Neural cell (in vitro differentiated cells): ENCODE results near the gene AMFR.

Experiments
- CTCF ChIP-seq: fragments of 450-650 bp; IDR thresholded peaks from 2 replicates; pipeline ENCODE4 v1.5.1; 2014; ENCODE audit warnings: antibody characterized with exemption, mild to moderate bottlenecking, moderate library complexity; ENCODE audit not compliant: poor library complexity, severe bottlenecking
- REST ChIP-seq: IDR thresholded peaks from 2 replicates; pipeline ENCODE4 v1.6.1; 2012; ENCODE audit warnings: borderline replicate concordance

- no peak for TF ChIP-seq REST
- no peak for TF ChIP-seq CTCF
Observed at GRCh38 chr16:56401482-56401881, 23.9 kb downstream of the AMFR start.
